GM19455 (cell line): ENCODE data around the gene ST6GALNAC5.

Source experiments
- ATAC-seq: cut with Tn5 transposase; IDR thresholded peaks from one replicate; pipeline ENCODE4 v1.9.1; 2021; ENCODE audit not compliant: unreplicated experiment

The ST6GALNAC5 gene

DNA sequence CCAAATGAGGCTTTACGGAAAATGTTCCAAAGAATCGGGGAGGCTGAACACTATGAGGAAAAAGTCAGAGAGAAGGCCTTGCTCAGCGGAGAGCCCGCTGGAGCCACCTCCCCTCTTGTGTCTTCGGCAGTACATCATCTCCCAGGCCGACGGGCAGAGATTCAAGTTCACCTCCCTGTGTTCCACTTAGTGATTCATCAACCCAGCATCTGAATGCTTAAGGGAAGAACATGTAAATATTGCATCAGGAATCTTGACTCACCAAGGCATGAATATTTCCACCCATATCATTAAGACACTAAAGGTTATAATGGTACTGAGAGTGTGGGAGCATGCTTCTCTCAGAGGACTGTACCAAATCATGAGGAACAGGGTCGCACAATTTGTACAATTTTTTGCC is 172.5 kb downstream of the ST6GALNAC5 start:
- no peak for ATAC-seq

DNA sequence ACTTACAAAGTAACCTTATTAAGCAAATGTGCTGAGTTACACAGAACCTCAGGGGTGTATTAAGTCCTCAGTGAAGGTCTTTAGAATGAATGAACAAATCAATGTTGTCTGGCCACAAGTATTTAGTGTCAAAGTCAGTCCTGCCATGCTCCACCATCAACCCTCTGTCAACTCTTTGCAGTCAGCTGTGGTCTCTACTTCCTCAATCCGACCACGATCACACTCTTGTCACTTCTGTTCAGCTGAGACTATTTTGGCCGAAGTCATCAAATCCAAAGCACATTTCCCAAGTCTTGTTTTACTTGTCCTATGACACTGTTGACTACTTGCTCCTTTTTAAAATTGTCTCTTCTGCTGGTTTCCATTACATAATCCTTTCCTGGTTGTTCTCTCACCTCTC is 173.5 kb downstream of the ST6GALNAC5 start:
- ATAC-seq, result no peak

DNA sequence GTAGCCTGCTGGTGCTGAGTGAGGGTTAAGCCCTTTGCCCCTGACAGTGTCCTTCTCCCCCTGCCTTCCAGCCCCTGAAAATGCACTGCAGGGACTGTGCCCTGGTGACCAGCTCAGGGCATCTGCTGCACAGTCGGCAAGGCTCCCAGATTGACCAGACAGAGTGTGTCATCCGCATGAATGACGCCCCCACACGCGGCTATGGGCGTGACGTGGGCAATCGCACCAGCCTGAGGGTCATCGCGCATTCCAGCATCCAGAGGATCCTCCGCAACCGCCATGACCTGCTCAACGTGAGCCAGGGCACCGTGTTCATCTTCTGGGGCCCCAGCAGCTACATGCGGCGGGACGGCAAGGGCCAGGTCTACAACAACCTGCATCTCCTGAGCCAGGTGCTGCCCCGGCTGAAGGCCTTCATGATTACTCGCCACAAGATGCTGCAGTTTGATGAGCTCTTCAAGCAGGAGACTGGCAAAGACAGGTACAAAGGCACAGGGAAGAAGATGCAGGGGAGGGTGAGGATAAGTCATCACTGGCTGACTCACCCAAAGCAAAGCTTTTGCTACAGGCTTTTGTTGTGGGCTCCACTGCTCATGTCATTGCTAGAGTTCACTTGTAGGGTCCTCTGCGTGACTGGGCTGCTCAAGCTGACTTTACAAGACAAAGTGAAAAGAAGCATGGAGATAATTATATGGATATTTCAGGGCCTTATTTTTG is 177.0 kb downstream of the ST6GALNAC5 start:
- ATAC-seq, result no peak

DNA sequence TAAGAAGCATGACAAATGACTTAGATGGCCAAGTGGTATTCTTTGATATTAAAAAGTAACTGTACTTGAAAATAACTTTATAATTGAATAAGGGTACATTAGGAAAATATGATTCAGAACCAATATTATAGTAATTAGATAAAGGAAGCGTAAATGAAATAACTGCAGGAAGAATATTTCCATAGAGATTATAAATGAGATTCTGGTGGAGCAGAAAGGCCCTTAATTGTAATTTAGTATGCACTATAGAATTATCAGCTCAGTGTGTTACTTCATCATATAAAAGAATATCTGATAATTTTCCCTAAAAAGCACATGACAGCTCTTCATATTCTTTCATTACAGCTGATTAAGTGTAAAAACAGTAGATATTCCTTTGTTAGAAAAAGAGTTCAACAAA is 180.3 kb downstream of the ST6GALNAC5 start:
- no peak for ATAC-seq

DNA sequence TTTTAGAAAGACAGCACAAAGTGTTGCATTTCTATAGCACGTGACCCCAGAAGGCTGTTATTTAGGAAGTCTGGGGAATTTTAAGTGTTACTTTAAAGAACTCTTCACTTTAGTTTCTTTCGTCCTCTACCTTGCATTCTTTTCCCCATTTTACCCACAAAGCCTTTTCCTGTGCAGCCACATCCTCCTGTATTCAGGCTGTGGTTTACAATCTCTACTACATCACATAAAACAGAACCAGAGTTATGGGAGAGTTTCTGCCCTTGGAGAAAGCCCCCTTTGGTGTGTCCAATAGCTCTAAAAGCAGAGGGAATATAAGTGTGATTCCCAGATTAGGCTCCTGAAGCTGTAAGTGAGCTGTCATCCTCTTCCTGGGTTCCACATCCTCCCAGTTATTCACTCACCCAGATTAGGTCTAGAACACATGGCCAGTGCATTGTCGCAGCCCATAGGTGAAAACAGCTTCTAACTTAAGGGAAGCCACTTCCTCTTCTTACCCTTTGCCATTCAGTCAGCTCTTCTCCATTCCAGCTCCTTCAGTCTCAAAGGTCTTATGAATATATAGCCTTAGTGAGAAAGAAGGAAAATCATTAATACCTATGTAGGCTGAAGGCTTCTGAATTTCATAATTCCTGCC is 180.8 kb downstream of the ST6GALNAC5 start:
- ATAC-seq, result no peak

- no peak for ATAC-seq
Observed at GRCh38 chr1:77048615-77049005, 181.3 kb downstream of the ST6GALNAC5 start.

- ATAC-seq, result no peak
Observed at GRCh38 chr1:77051425-77051824, 184.1 kb downstream of the ST6GALNAC5 start.

GRCh38 chr1:77056525-77056924 is 189.2 kb downstream of the ST6GALNAC5 start:
- ATAC-seq, result no peak

GRCh38 chr1:77057994-77058585 is 190.8 kb downstream of the ST6GALNAC5 start:
- ATAC-seq, result no peak

GRCh38 chr1:77060000-77060399 is 192.7 kb downstream of the ST6GALNAC5 start:
- ATAC-seq, result no peak

DNA sequence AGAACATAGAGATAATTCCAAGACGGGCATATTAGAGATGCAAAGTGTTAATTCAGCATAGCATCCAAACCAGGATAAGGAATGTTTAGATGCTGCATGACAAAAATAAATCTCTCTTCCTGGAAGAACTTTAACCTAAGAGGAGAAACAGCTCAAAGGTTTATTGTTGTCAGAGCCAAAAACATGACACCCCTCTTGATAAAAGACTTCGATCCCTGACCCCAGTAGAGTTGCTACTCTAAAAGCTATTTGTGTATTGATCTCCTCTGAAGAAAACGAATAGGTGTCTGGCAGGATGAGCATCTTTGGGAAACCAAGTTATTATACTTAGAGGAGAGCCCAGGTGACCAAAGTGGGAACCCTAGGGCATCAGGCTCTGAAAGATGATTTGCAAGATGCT is 193.9 kb downstream of the ST6GALNAC5 start:
- no peak for ATAC-seq

DNA sequence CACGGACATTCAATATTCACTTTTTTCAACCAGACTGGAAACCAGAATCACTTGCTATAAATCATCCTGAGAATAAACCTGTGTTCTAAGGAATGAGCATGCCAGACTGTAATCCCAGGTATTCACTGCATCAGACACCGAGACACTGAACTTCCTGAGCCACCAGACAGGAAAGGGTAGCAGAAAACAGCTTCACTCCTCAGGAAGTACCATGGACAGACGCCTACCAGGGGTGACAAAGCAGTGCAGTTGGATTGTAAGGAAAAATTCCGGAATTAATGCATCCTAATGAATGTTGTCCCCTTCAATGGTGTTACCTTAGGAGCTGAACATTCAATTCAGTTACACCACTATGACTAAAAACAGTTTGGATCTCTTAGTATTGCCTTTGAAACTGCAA is 195.8 kb downstream of the ST6GALNAC5 start:
- no peak for ATAC-seq

DNA sequence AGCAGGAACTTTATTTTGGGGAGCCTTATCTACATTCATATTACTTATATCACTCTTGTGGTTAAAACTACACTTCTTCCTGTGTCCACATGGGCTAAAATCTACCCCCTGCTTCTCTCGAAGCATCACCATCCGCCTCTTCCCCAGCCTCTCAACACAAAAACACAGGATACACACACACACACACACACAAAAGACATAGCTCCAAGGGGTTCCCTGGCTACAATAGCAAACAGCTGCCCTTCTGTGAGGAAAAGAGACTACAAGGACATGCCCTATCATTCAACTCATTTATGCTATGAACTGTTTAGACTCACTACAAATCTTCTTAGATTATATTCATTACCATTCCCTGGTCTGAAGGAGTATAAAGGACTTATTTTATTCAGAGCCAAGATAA is 197.0 kb downstream of the ST6GALNAC5 start:
- ATAC-seq, result no peak

GRCh38 chr1:77065693-77066342 is 198.5 kb downstream of the ST6GALNAC5 start:
- no peak for ATAC-seq

- no peak for ATAC-seq
Observed at GRCh38 chr1:77068013-77068412, 200.7 kb downstream of the ST6GALNAC5 start.

DNA sequence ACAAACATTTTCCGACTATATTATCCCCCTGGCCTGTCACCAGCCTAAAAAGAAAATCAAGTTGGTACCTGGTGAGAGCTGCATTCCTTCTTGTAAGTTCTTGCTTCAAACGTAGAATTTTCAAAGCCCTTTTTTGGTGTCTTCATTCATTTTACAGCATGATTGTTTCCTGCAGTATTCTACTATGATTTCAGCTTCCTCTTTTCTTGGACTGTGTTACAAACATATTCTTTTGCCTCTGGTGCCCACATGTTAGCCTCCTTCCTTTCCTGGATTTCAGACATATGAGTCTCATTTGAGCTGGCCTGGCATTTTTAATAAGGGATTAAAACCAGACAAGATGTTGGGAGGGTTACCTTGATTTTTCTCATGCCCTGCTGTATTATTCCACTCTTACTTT is 209.5 kb downstream of the ST6GALNAC5 start:
- no peak for ATAC-seq

DNA sequence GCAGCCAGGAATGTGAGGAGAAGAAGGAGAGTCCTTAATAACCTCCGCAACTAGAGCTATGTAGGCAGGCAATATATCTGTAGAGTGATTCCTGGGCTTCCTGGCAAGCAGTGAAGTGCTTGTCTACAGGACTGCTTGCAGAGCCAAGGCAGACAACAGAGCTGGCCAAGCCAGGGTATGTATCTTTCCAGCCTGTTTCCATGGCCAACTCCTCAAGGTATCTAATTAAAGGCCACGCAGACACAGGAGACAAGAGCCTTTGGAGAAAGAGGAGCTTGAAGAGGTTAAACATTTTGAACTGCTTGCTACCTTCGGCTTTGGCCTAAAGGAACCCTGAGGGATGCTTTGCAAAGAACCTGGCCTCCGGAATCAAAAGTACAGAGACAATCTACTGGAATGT is 214.6 kb downstream of the ST6GALNAC5 start:
- ATAC-seq, result no peak

DNA sequence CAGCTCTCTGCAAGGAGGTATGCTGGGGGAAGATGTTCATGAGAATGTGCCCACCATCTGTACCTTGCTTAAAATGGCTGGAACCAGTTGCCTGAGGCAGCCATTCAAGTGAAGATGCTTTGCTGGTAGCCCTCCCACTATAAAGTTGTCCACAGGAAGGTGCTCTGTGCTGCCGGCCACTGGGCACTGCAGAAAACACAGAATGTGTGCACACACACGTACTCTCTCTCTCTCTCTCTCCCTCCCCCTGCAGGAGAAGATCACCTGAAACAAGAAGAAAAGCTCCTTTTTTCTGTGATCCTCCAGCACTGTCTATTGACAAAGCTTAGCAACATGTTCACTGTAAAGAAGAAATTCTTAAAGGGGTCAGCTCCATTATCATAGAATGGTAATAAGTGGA is 217.2 kb downstream of the ST6GALNAC5 start:
- ATAC-seq, result no peak

- ATAC-seq, result no peak
Observed at GRCh38 chr1:77085109-77085508, 217.8 kb downstream of the ST6GALNAC5 start.

- no peak for ATAC-seq
Observed at GRCh38 chr1:77089756-77090155, 222.5 kb downstream of the ST6GALNAC5 start.

- ATAC-seq, result no peak
Observed at GRCh38 chr1:77095236-77095635, 228.0 kb downstream of the ST6GALNAC5 start.
